ENCODE results near the gene ISM2.

- TF ChIP-seq, protein P1, sequence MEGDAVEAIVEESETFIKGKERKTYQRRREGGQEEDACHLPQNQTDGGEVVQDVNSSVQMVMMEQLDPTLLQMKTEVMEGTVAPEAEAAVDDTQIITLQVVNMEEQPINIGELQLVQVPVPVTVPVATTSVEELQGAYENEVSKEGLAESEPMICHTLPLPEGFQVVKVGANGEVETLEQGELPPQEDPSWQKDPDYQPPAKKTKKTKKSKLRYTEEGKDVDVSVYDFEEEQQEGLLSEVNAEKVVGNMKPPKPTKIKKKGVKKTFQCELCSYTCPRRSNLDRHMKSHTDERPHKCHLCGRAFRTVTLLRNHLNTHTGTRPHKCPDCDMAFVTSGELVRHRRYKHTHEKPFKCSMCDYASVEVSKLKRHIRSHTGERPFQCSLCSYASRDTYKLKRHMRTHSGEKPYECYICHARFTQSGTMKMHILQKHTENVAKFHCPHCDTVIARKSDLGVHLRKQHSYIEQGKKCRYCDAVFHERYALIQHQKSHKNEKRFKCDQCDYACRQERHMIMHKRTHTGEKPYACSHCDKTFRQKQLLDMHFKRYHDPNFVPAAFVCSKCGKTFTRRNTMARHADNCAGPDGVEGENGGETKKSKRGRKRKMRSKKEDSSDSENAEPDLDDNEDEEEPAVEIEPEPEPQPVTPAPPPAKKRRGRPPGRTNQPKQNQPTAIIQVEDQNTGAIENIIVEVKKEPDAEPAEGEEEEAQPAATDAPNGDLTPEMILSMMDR (IDR thresholded peaks at IDR 0.05) = no peak
- TF ChIP-seq POLR2A (IDR thresholded peaks at IDR 0.05; ENCODE audit: low read depth) = no peak
These were observed 58.8 kb downstream of the ISM2 start for GRCh38 chr14:77439861-77440260.

Data from esophagus muscularis mucosa (tissue), 3 donors.